ENCODE measurements around the gene SLC13A3. TPM values are rescaled to one million over a fixed set of nuclear protein-coding genes. Genes with fewer than 3 reads are reported as not detected.
A peak's percentile ranks its signal among the peaks of the same experiment; 100 is the strongest.

The SLC13A3 gene
- total RNA-seq, 1 donor from 2014 or later = 7.4 TPM

GRCh38 chr20:46592580-46593362, 58.5 kb downstream of the SLC13A3 start:
- H3K4me1 ChIP-seq = no peaks in the 10 kb centered on the region
- H3K27ac ChIP-seq = no peak overlapping the region
- no peak overlapping the region for H2AFZ ChIP-seq (replicated peaks)
- Mint-ChIP-seq H3K4me3 (no peak overlapping the region), H3K4me1 (peaks cover 3% of the 10 kb centered on the region), H3K9me3 (peaks cover 4% of the 10 kb centered on the region), H3K27me3 (ENCODE audit: insufficient read depth, low read depth) (peaks cover 3% of the 10 kb centered on the region), H3K27ac (no peak overlapping the region), H3K36me3 (peaks cover 12% of the 10 kb centered on the region)
- H3K79me2 ChIP-seq (ENCODE audit: low read depth) = no peaks in the 10 kb centered on the region
- no peak overlapping the region for H3K4me3 ChIP-seq
- H3K27me3 ChIP-seq = no peaks in the 10 kb centered on the region
- no peaks in the 10 kb centered on the region for H3K36me3 ChIP-seq
- H3F3A ChIP-seq (ENCODE audit: low read depth) = peaks cover 5% of the 10 kb centered on the region
- no peak for DNase-seq (ENCODE audit: low spot score)
- TF ChIP-seq EZH2phosphoT487 (IDR thresholded peaks at IDR 0.05) = no peak
- TF ChIP-seq CTCF (IDR thresholded peaks at IDR 0.05) = peak; percentile 28
- no peak for TF ChIP-seq EZH2 (IDR thresholded peaks at IDR 0.05)
- H3K9ac ChIP-seq = no peak overlapping the region
- no peaks in the 10 kb centered on the region for H4K20me1 ChIP-seq (ENCODE audit: low read depth)
- no peak overlapping the region for H3K4me2 ChIP-seq
- no peaks in the 10 kb centered on the region for H3K9me3 ChIP-seq (ENCODE audit: low read depth)

GRCh38 chr20:46590443-46590842, 60.8 kb downstream of the SLC13A3 start:
- Mint-ChIP-seq H3K27ac (no peak overlapping the region), H3K4me3 (no peak overlapping the region), H3K27me3 (ENCODE audit: insufficient read depth, low read depth) (peaks cover 3% of the 10 kb centered on the region), H3K4me1 (peaks cover under 1% of the 10 kb centered on the region), H3K9me3 (peaks cover 4% of the 10 kb centered on the region), H3K36me3 (peaks cover 12% of the 10 kb centered on the region)
- no peak overlapping the region for H2AFZ ChIP-seq (replicated peaks)
- H3K4me1 ChIP-seq = peaks cover 9% of the 10 kb centered on the region
- no peak overlapping the region for H3K9ac ChIP-seq
- no peaks in the 10 kb centered on the region for H4K20me1 ChIP-seq (ENCODE audit: low read depth)
- H3K4me2 ChIP-seq = no peak overlapping the region
- H3K36me3 ChIP-seq = no peaks in the 10 kb centered on the region
- H3F3A ChIP-seq (ENCODE audit: low read depth) = peaks cover 5% of the 10 kb centered on the region
- DNase-seq (ENCODE audit: low spot score) = no peak
- H3K27ac ChIP-seq = no peak overlapping the region
- no peak overlapping the region for H3K4me3 ChIP-seq
- H3K27me3 ChIP-seq = no peaks in the 10 kb centered on the region
- no peaks in the 10 kb centered on the region for H3K9me3 ChIP-seq (ENCODE audit: low read depth)
- TF ChIP-seq EZH2 (IDR thresholded peaks at IDR 0.05) (no peak), CTCF (IDR thresholded peaks at IDR 0.05) (no peak), EZH2phosphoT487 (IDR thresholded peaks at IDR 0.05) (no peak)
- no peaks in the 10 kb centered on the region for H3K79me2 ChIP-seq (ENCODE audit: low read depth)

DNA sequence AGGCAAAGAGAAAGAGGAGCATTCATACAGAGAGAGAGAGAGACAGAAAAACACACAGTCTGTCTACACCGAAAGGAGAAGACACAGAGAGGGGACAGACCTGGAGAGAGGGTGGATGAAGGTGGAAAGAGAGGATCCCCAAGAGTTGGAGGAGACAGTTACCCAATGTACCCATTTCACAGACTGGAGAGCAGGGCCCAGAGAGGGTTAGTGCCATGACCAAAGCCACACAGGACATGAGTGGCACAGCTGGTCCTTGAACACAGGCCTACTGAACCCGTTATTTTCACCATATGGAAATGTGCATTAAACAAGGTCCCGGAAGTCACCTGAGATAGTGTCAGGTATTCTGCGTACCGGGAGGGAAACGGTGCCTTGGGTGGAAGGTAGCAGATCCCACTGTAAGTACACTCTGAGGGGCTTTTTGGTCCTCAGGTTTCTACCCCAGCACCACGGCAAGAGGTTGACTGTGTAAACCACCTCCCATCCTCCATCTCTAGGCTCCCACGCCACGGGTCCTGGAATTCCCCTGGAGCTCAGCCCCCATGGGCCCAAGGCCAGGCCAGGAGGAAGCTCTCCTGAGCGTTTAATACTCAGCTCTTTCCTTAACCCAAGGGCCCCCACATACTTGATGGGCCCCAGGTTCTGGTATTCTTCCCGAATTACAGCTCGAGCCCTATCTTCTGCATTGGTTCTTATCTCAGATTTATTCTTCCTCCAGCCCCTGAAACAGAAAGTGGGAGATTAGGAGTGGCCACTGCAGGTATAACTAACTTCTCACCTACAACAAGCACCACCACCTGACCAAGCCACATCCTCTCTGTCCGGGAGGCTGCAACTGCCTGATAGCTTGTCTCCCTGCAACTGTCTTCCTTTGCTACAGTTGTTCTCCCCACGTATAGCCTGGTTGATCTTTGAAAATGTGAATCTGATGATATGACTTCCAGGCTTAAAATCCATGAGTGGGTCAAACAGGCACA, 62.4 kb downstream of the SLC13A3 start:
- peaks cover 25% of the 10 kb centered on the region for H3K4me1 ChIP-seq

More for the DNA sequence above, 62.4 kb downstream of the SLC13A3 start:
- Mint-ChIP-seq H3K27ac (no peak overlapping the region), H3K27me3 (ENCODE audit: insufficient read depth, low read depth) (peaks cover 3% of the 10 kb centered on the region), H3K9me3 (peaks cover 4% of the 10 kb centered on the region), H3K4me1 (peaks cover 6% of the 10 kb centered on the region), H3K36me3 (peaks cover 12% of the 10 kb centered on the region), H3K4me3 (no peak overlapping the region)
- Histone ChIP-seq H2AFZ (replicated peaks) (no peak overlapping the region), H3K4me3 (no peak overlapping the region), H4K20me1 (ENCODE audit: low read depth) (no peaks in the 10 kb centered on the region), H3F3A (ENCODE audit: low read depth) (peaks cover 15% of the 10 kb centered on the region), H3K9me3 (ENCODE audit: low read depth) (no peaks in the 10 kb centered on the region), H3K9ac (no peak overlapping the region), H3K36me3 (no peaks in the 10 kb centered on the region), H3K4me2 (no peak overlapping the region), H3K27me3 (no peaks in the 10 kb centered on the region), H3K27ac (no peak overlapping the region), H3K79me2 (ENCODE audit: low read depth) (no peaks in the 10 kb centered on the region)
- no peak for TF ChIP-seq CTCF (IDR thresholded peaks at IDR 0.05)
- no peak for TF ChIP-seq EZH2phosphoT487 (IDR thresholded peaks at IDR 0.05)
- TF ChIP-seq EZH2 (IDR thresholded peaks at IDR 0.05) = no peak
- no peak for DNase-seq (ENCODE audit: low spot score)

Data from neural progenitor cell (in vitro differentiated cells).